Glomerular visceral epithelial cell (primary cell): ENCODE data around the gene AAK1.
"Not testable (repeated sequence)": the region's sequence is repeated elsewhere in the genome, so short reads cannot be mapped to it uniquely, and the experiment has no call there.

ENCODE experiments used
- DNase-seq: peaks from one replicate; pipeline ENCODE4 v3.0.0-alpha.2; 2016; ENCODE audit errors: extremely low spot score

The AAK1 gene

GRCh38 chr2:69643602-69644505, at the start of gene AAK1:
Gene AAK1 (minus strand): TSS chr2:69643739. CDS start chr2:69643040, 699 bp downstream.
- peak; percentile 87 for DNase-seq

- no peak for DNase-seq
Measured at GRCh38 chr2:69692424-69692823, 48.9 kb upstream of the AAK1 start.

DNA sequence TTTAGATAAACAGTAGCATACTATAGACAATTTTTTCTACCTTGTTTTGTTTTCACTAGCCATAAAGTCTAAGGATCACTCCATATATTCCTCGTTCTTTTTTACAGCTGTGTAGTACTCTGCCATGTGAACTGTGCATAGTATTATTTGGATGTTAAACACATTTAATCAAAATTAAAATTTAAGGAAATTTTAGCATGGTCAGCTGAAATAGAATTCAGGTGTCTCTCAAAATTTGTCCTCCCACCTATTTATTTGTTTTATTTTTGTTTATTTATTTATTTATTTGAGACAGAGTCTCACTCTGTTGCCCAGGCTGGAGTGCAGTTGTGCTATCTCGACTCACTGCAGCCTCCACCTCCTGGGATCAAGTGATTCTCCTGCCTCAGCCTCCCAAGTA, 46.4 kb upstream of the AAK1 start:
- no peak for DNase-seq

DNA sequence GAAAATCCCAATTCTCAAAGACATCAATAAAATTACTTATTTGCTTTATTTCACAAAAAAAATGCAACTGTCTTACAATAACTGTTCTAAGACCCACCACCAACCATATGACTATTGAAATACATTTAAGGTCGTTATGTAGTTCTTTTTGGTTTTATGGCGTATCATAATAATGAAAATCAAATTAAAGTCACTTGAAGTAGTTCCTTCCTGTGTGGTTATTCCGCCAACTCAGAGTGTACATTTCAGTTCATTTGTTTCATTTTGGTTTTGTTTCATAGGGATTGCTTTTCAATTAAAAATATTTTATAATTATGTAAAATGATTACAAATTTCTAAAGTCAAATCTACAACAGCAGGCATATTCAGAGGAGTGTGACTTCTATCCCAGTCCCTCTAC, 45.9 kb upstream of the AAK1 start:
- no peak for DNase-seq

- no peak for DNase-seq
Measured at GRCh38 chr2:69687971-69688611, 44.6 kb upstream of the AAK1 start.

- no peak for DNase-seq
Measured at GRCh38 chr2:69686813-69687212, 43.3 kb upstream of the AAK1 start.

- peak; percentile 56 for DNase-seq
Measured at GRCh38 chr2:69685321-69686048, 41.9 kb upstream of the AAK1 start.

GRCh38 chr2:69683170-69683971, 39.8 kb upstream of the AAK1 start:
- DNase-seq, result peak; percentile 51

- no peak for DNase-seq
Measured at GRCh38 chr2:69682525-69682924, 39.0 kb upstream of the AAK1 start.

DNA sequence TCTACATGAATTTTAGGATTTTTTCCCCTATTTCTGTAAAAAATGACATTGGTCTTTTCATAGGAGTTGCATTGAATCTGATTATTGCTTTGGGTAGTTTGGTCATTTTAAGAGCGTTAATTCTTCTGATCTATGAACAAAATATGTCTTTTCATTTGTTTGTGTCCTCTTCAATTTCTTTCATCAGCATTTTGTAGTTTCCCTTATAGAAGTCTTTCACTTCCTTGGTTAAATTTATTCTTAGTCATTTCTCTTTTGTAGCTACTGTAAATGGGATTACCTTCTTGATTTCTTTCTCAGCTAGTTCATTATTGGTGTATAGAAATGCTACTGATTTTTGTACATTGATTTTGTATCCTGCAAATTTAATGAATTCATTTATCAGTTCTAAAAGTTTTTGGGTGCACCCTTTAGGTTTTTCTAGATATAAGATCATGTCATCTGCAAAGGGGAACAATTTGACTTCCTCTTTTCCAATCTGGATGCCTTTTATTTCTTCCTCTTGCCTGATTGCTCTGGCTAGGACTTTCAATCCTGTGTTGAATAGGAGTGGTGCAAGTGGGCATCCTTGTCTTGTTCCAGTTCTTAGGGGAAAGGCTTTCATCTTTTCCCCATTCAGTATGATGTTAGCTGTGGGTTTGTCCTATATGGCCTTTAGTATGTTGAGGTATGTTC, 36.6 kb upstream of the AAK1 start:
- no peak for DNase-seq

GRCh38 chr2:69677914-69678313, 34.4 kb upstream of the AAK1 start:
- DNase-seq, result no peak

GRCh38 chr2:69676146-69676545, 32.6 kb upstream of the AAK1 start:
- no peak for DNase-seq

DNA sequence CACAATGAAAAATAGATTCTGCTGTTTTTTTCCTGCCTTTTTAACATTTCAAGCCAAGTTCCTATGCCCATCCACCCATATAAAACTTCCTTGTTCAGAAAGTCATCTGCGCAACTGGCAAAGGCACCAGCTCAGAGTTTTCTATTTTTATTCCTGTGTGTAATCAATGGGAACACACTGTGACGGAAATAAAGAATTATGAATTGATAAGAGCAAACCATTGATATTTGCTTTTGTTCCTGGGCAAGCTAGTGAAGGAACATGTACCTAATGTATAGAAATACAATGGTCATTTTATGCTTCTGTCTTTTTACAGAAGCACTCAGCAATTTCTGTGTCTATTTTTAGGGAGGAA, 30.8 kb upstream of the AAK1 start:
- no peak for DNase-seq

- not testable (repeated sequence) for DNase-seq
Measured at GRCh38 chr2:69673098-69673497, 29.6 kb upstream of the AAK1 start.

DNA sequence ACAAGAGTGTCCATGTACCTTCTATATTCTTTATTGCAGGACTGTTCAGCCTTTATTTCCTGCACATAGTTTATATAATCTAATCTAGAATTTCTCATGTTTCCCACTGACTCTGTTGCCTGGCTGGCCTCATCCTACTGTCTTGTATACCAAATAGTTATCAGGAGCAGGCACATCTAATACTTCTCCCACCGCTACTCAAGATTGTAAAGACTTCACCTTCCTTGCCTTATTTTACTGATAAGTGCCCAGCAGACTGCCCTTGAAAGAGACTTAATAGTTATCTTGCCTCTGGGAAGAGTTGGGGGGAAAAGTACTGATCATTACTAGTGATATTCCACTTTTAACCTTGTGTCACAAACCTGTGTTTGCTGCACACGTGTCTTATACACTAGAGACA, 26.1 kb upstream of the AAK1 start:
- no peak for DNase-seq

DNA sequence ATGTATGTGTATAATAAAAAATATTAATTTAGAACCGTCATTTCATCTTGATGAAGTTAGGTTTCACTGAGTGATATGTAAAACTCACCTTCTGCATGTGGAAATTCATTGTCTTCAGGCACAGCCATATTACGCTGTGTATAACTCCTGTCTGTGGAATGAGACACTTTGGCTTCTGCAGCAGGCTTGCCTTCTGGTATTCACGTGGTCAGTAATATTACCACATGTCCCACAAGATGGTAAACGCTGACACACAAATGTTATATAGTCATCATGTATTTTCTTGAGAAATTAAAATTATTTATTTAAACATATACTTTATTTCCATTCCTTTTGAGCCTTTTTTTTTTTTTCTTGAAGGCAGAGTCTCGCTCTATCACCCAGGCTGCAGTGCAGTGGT, 25.1 kb upstream of the AAK1 start:
- DNase-seq, result no peak

DNA sequence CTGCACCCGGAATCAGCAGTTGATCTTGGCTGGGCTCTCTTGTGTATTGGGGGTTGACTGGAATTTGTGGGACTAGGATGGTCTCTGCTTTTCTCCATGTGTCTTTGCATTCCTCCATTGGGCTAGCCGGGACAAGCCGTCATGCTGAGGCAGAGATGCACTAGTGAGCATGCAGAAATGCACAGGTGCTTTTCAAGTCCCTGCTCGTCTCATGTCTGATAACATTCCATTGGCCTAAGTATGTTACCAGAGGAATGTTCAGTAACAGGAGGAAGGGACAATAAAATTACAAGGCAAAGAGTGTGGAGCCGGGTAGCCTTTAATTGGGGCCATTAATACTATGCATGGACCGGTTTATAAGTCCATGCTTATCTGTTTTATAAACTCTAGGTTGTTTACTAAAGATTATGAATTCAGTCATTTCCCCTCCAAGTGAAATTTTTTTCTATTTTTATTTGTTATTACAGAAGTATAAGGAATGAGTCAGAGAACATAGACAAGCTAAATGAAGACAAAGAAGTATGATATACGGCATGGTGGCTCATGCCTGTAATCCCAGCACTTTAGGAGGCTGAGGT, 24.4 kb upstream of the AAK1 start:
- no peak for DNase-seq

GRCh38 chr2:69665152-69665551, 21.6 kb upstream of the AAK1 start:
- DNase-seq, result no peak

DNA sequence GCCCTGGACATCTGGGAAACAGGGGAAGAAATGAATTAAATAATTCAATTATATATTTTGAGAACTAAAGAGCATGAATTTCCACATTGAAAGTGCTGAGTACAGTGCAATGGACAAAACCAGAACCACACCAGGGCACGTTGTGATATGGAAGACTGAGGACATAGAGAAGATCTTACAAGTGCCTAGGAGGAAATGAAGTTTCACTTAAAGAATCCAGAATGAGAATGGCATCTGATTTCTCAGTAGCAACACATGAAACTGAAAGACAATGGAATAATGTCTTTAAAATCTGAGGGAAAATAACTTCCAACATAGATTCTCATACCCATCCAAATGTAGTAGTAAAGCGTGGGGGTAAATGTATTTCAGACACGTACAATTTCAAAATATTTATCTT, 20.3 kb upstream of the AAK1 start:
- no peak for DNase-seq

GRCh38 chr2:69662547-69662946, 19.0 kb upstream of the AAK1 start:
- not testable (repeated sequence) for DNase-seq

GRCh38 chr2:69660637-69661036, 17.1 kb upstream of the AAK1 start:
- DNase-seq, result no peak
